HT-29 (cell line): ENCODE measurements around the gene PSMD13. TPM values are rescaled to one million over a fixed set of nuclear protein-coding genes. Genes with fewer than 3 reads are reported as not detected.

Experiments
- DNase-seq: peaks from one replicate; pipeline ENCODE4 v3.0.0-alpha.2; 2015; ENCODE audit warnings: low spot score
- total RNA-seq: library from RNA; depleted of rRNA; stranded (reverse); fragments of >200 nt; shearing (Covaris generic); gene quantifications from 2 replicates; pipeline ENCODE4 v1.2.3, GENCODE V29; 2014; rRNA removed

The PSMD13 gene
- total RNA-seq, 1 experiment from 2014 or later: 235 TPM

DNA sequence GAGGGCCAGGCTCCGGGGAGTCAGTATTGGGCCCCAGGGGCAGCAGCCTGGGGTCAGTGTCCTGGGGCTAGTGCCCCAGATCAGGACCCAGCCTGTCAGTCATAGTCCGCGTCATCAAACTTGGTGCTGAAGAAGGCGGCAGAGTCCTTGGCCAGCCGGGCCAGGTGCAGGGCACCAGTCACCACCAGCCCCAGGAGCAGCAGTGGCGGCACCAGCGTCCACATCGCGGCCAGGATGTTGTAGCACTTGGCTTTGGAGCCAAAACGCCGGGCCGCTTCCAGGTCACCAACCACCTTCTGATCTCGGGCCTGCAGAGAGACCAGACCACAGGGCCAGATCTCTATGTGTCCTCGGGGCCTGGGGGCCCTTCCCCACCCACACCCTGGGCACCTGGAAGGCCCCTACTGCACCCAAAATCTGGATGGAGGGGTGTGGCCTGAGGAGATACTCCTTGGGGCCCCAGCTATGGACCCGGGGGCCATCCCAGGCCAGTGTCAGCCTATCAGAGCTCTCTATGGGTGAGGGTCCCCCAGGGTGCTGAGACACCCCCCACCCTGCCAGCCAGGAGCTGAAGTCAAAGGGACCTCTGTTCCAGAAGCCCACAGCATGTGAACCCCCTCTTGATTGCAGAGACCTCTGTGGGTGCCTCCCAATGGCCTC, 61.8 kb downstream of the PSMD13 start:
- peak; percentile 28 for DNase-seq

GRCh38 chr11:299081-299891, 62.5 kb downstream of the PSMD13 start, which contains the start of gene IFITM5:
TSS of gene IFITM5 (minus strand) at chr11:299526. CDS start at chr11:299490, 36 bp downstream.
- DNase-seq: no peak

GRCh38 chr11:299951-300735, 63.4 kb downstream of the PSMD13 start:
- no peak for DNase-seq

Other genes with a start within 250 kb of the PSMD13 start
- gene SCGB1C1, start 43.9 kb upstream of the PSMD13 start, total RNA-seq: not detected in 2 replicates
- 45.6 and 47.9 TPM in 2 replicates for gene BET1L, start 29.6 kb upstream of the PSMD13 start, total RNA-seq
- 253 and 283 TPM in 2 replicates for gene RIC8A, start 29.3 kb upstream of the PSMD13 start, total RNA-seq
- 8.6 and 11.5 TPM in 2 replicates for gene SIRT3, start 634 bp upstream of the PSMD13 start, total RNA-seq
- gene NLRP6, start 41.4 kb downstream of the PSMD13 start, total RNA-seq: not detected in 2 replicates
- 175 and 194 TPM in 2 replicates for gene PGGHG, start 52.1 kb downstream of the PSMD13 start, total RNA-seq
- not detected in 2 replicates for gene IFITM5, start 62.5 kb downstream of the PSMD13 start, total RNA-seq
- 31.2 and 32.3 TPM in 2 replicates for gene IFITM2, start 70.8 kb downstream of the PSMD13 start, total RNA-seq
- 6.8 and 7.6 TPM in 2 replicates for gene IFITM1, start 77.1 kb downstream of the PSMD13 start, total RNA-seq
- 10.6 and 30.1 TPM in 2 replicates for gene IFITM3, start 83.9 kb downstream of the PSMD13 start, total RNA-seq
- gene B4GALNT4, start 132.5 kb downstream of the PSMD13 start, total RNA-seq: not detected in 2 replicates
- gene PKP3, start 157.2 kb downstream of the PSMD13 start, total RNA-seq: 284 and 306 TPM in 2 replicates
- gene SIGIRR, start 178.0 kb downstream of the PSMD13 start, total RNA-seq: 295 and 312 TPM in 2 replicates
- gene ANO9, start 205.0 kb downstream of the PSMD13 start, total RNA-seq: 63.7 and 94.0 TPM in 2 replicates
- gene PTDSS2, start 213.3 kb downstream of the PSMD13 start, total RNA-seq: 56.6 and 63.4 TPM in 2 replicates